K562 (cell line): ENCODE measurements around the gene MPND.

Experiments used
- ELF2 ChIP-seq: fragments of 250-450 bp; sonication (Bioruptor Pico); IDR thresholded peaks from 2 replicates; pipeline ENCODE4 v1.5.0; 2021; ENCODE audit warnings: mild to moderate bottlenecking
- EZH2 ChIP-seq: IDR thresholded peaks from 2 replicates; pipeline ENCODE4 v1.6.1; 2012; ENCODE audit warnings: low read depth, mild to moderate bottlenecking, inconsistent platforms, low read length, borderline replicate concordance
- KLF10 ChIP-seq: fragments of 250-450 bp; sonication (Bioruptor Pico); IDR thresholded peaks from 2 replicates; pipeline ENCODE4 v1.6.1; 2021; ENCODE audit warnings: matching md5 sums
- POLR2A ChIP-seq: fragments of 450-650 bp; conservative IDR thresholded peaks from 2 replicates; pipeline ENCODE4 v1.6.1; 2016
- SRSF7 ChIP-seq: fragments of 200-400 bp; formaldehyde crosslinking; optimal IDR thresholded peaks from 2 replicates; pipeline ENCODE3; 2017; ENCODE audit warnings: mild to moderate bottlenecking, low read depth, low read length
- TAF1 ChIP-seq: IDR thresholded peaks from 2 replicates; pipeline ENCODE4 v1.6.1; 2011; ENCODE audit warnings: mild to moderate bottlenecking, low read length, moderate library complexity; ENCODE audit not compliant: insufficient read depth, control insufficient read depth, severe bottlenecking; ENCODE audit errors: extremely low read depth
- TCF3 ChIP-seq: sonication (generic); formaldehyde crosslinking; IDR thresholded peaks from 2 replicates; pipeline ENCODE4 v1.4.0; 2020; ENCODE audit warnings: mild to moderate bottlenecking, missing genetic modification reagents
- ZC3H11A ChIP-seq: IDR thresholded peaks from 2 replicates; pipeline ENCODE4 v1.6.1; 2012; ENCODE audit warnings: low read depth, low read length, improper control_type of control experiment
- ZNF707 ChIP-seq: fragments of 250-450 bp; sonication (Bioruptor Pico); conservative IDR thresholded peaks from 2 replicates; pipeline ENCODE4 v1.8.0; 2022; ENCODE audit warnings: inconsistent platforms, mild to moderate bottlenecking, moderate library complexity
- TF ChIP-seq, protein P1 (sequence below), 3 experiments: IDR thresholded peaks in 2 of 3; conservative IDR thresholded peaks in 1 of 3; 2 replicates each; pipeline ENCODE4 v1.5.1; 2011 to 2012; ENCODE audit warnings: low read length in 3 of 3, mild to moderate bottlenecking in 3 of 3, control low read depth in 2 of 3, improper control_type of control experiment in 1 of 3, inconsistent platforms in 1 of 3, low read depth in 1 of 3, mixed read lengths in 1 of 3, moderate library complexity in 1 of 3; ENCODE audit not compliant: insufficient read depth in 2 of 3
- TF ChIP-seq, protein P2 (sequence below): fragments of 250-450 bp; sonication (Bioruptor Pico); IDR thresholded peaks from 2 replicates; pipeline ENCODE4 v1.5.0; 2020; ENCODE audit warnings: mild to moderate bottlenecking
- TF ChIP-seq, protein P3 (sequence below): fragments of 450-650 bp; formaldehyde crosslinking; IDR thresholded peaks from 2 replicates; pipeline ENCODE4 v1.4.0; 2022; ENCODE audit warnings: missing genetic modification characterization
- TF ChIP-seq, protein P4 (sequence below): fragments of 450-650 bp; formaldehyde crosslinking; IDR thresholded peaks from 2 replicates; pipeline ENCODE4 v1.4.0; 2022; ENCODE audit warnings: mild to moderate bottlenecking, moderate library complexity

DNA sequence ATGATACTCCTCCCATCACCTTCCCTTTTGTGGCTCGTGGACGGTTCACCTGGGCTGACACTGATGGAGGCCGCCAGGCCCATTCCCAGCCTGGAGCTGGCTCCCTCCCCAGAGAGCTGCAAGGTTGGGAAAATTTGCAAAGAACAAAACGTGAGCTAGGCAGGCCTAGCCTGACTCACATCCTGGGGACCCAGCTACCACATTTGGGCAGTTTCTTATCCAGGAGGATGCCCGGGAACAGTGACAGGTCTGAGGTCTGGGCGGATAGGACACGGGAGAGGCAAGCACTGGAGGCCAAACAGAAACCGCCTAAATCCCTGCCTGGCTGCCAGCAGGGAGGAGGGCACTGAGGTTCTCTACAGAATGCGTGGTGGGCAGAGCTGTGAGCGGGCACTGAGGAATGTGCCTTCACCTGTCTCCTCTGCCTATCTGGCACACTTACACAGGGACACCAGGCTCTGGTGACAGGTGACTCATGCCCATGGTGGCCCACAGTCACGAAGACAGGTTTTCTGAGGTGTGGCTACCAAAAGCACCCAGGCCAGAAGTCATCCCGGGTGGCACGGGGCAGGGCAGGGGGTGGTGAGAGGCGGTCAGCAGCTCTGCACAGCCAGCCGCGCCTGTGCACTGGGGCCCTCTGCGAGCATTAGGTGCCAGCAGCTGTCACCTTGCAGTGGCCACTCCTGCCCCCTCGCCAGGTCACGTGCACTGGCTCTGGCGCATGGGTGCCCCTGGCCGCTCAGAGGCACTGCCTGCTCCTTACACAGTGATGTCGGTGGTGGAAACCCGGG, 33.8 kb downstream of the MPND start:
- TF ChIP-seq, protein P1, sequence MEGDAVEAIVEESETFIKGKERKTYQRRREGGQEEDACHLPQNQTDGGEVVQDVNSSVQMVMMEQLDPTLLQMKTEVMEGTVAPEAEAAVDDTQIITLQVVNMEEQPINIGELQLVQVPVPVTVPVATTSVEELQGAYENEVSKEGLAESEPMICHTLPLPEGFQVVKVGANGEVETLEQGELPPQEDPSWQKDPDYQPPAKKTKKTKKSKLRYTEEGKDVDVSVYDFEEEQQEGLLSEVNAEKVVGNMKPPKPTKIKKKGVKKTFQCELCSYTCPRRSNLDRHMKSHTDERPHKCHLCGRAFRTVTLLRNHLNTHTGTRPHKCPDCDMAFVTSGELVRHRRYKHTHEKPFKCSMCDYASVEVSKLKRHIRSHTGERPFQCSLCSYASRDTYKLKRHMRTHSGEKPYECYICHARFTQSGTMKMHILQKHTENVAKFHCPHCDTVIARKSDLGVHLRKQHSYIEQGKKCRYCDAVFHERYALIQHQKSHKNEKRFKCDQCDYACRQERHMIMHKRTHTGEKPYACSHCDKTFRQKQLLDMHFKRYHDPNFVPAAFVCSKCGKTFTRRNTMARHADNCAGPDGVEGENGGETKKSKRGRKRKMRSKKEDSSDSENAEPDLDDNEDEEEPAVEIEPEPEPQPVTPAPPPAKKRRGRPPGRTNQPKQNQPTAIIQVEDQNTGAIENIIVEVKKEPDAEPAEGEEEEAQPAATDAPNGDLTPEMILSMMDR (IDR thresholded peaks at IDR 0.05 in 2 of 3, conservative IDR thresholded peaks at IDR 0.05 in 1 of 3; ENCODE audit: insufficient read depth in 2 of 3, low read depth in 1 of 3, low read length in 3 of 3) = no peak
- TF ChIP-seq EZH2 = no peak
- TF ChIP-seq, protein P2, sequence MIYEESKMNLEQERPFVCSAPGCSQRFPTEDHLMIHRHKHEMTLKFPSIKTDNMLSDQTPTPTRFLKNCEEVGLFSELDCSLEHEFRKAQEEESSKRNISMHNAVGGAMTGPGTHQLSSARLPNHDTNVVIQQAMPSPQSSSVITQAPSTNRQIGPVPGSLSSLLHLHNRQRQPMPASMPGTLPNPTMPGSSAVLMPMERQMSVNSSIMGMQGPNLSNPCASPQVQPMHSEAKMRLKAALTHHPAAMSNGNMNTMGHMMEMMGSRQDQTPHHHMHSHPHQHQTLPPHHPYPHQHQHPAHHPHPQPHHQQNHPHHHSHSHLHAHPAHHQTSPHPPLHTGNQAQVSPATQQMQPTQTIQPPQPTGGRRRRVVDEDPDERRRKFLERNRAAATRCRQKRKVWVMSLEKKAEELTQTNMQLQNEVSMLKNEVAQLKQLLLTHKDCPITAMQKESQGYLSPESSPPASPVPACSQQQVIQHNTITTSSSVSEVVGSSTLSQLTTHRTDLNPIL (CRISPR knock-in tag) = no peak
- TF ChIP-seq KLF10 (CRISPR knock-in tag) = no peak
- TF ChIP-seq ELF2 (CRISPR knock-in tag) = no peak
- no peak for TF ChIP-seq ZC3H11A
- no peak for TF ChIP-seq POLR2A
- TF ChIP-seq, protein P3, sequence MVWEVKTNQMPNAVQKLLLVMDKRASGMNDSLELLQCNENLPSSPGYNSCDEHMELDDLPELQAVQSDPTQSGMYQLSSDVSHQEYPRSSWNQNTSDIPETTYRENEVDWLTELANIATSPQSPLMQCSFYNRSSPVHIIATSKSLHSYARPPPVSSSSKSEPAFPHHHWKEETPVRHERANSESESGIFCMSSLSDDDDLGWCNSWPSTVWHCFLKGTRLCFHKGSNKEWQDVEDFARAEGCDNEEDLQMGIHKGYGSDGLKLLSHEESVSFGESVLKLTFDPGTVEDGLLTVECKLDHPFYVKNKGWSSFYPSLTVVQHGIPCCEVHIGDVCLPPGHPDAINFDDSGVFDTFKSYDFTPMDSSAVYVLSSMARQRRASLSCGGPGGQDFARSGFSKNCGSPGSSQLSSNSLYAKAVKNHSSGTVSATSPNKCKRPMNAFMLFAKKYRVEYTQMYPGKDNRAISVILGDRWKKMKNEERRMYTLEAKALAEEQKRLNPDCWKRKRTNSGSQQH = no peak
- no peak for TF ChIP-seq SRSF7
- no peak for TF ChIP-seq TCF3 (CRISPR knock-in tag)
- no peak for TF ChIP-seq TAF1
- TF ChIP-seq ZNF707 (CRISPR knock-in tag) = no peak
- TF ChIP-seq, protein P4, sequence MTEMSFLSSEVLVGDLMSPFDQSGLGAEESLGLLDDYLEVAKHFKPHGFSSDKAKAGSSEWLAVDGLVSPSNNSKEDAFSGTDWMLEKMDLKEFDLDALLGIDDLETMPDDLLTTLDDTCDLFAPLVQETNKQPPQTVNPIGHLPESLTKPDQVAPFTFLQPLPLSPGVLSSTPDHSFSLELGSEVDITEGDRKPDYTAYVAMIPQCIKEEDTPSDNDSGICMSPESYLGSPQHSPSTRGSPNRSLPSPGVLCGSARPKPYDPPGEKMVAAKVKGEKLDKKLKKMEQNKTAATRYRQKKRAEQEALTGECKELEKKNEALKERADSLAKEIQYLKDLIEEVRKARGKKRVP (CRISPR knock-in tag) = no peak
